Right lobe of liver (tissue), 4 donors: ENCODE results near the gene IL21R.

ENCODE experiments used
- CTCF ChIP-seq, 4 donors: fragments of 200-600 bp in 3 of 4; fragments of 450-650 bp in 1 of 4; IDR thresholded peaks; one replicate each; pipeline versions ENCODE4 v1.5.1 to v1.8.0; 2016 to 2022; ENCODE audit warnings: antibody characterized with exemption in 4 of 4, mild to moderate bottlenecking in 2 of 4
- POLR2A ChIP-seq: fragments of 450-650 bp; IDR thresholded peaks from one replicate; pipeline ENCODE4 v1.6.1; 2017; ENCODE audit warnings: antibody characterized with exemption, mild to moderate bottlenecking
- donor health status: DM: no; HTN: no; CAD: no.
- donor health status: DM: no; HTN: no; CAD: no.
- donor health status: DM: no; HTN: yes; CAD: no.

- TF ChIP-seq CTCF (IDR thresholded peaks at IDR 0.05) (no peak), POLR2A (no peak)
Observed at GRCh38 chr16:27426423-27427408, 24.7 kb downstream of the IL21R start.
